G401.6 (cell line): ENCODE measurements around the gene OR10C1.

Experiments
- FAIRE-seq: peaks from 2 replicates; lab custom pipeline; 2012; peaks lifted over from hg19 to GRCh38; lab: Jason Lieb, UNC

The OR10C1 gene

GRCh38 chr6:29478740-29479139, 39.6 kb downstream of the OR10C1 start:
- FAIRE-seq: no peak

- no peak for FAIRE-seq
Measured at GRCh38 chr6:29479560-29479959, 40.5 kb downstream of the OR10C1 start.

- FAIRE-seq: no peak
Measured at GRCh38 chr6:29483186-29483585, 44.1 kb downstream of the OR10C1 start.

GRCh38 chr6:29483735-29484134, 44.6 kb downstream of the OR10C1 start:
- no peak for FAIRE-seq

GRCh38 chr6:29486577-29486976, 47.5 kb downstream of the OR10C1 start:
- no peak for FAIRE-seq

- no peak for FAIRE-seq
Measured at GRCh38 chr6:29487131-29487530, 48.0 kb downstream of the OR10C1 start.

- no peak for FAIRE-seq
Measured at GRCh38 chr6:29487660-29488059, 48.6 kb downstream of the OR10C1 start, which contains the start of gene MAS1L. Gene MAS1L, minus strand, starts transcription at chr6:29487956. Its CDS starts 54 bp downstream, at chr6:29487902.

GRCh38 chr6:29488874-29489273, 49.8 kb downstream of the OR10C1 start:
- peak; percentile 96 for FAIRE-seq

GRCh38 chr6:29489286-29489685, 50.2 kb downstream of the OR10C1 start:
- no peak for FAIRE-seq

- no peak for FAIRE-seq
Measured at GRCh38 chr6:29490055-29490454, 50.9 kb downstream of the OR10C1 start.

GRCh38 chr6:29490552-29490951, 51.4 kb downstream of the OR10C1 start:
- FAIRE-seq: no peak
